Mammary epithelial cell (primary cell): ENCODE results near the gene NPSR1.

Experiments used
- CTCF ChIP-seq, 2 donors: IDR thresholded peaks in 1 of 2; conservative IDR thresholded peaks in 1 of 2; 2 replicates each; pipeline ENCODE4 v1.5.1; 2011 to 2012; ENCODE audit warnings: inconsistent platforms in 2 of 2, low read length in 2 of 2, mild to moderate bottlenecking in 2 of 2, control low read depth in 1 of 2, low read depth in 1 of 2; ENCODE audit not compliant: insufficient read depth in 1 of 2; ENCODE audit errors: extremely low read depth in 1 of 2
- EZH2 ChIP-seq: IDR thresholded peaks from 2 replicates; pipeline ENCODE4 v1.6.1; 2012; ENCODE audit warnings: low read length, inconsistent platforms, borderline replicate concordance

- no peak for TF ChIP-seq CTCF (conservative IDR thresholded peaks at IDR 0.05 in 1 of 2, IDR thresholded peaks at IDR 0.05 in 1 of 2; ENCODE audit: extremely low read depth in 1 of 2, insufficient read depth in 1 of 2, low read depth in 1 of 2, low read length in 2 of 2)
- no peak for TF ChIP-seq EZH2
Observed at GRCh38 chr7:34748728-34749089, 90.7 kb downstream of the NPSR1 start.
